Fibroblast of skin of left quadriceps (primary cell): ENCODE data around the gene ANKRD53.

Experiments used
- DNase-seq, 2 experiments: peaks; one replicate each; pipeline ENCODE4 v3.0.0-alpha.2; 2013; ENCODE audit warnings: low read depth in 2 of 2

The ANKRD53 gene

DNA sequence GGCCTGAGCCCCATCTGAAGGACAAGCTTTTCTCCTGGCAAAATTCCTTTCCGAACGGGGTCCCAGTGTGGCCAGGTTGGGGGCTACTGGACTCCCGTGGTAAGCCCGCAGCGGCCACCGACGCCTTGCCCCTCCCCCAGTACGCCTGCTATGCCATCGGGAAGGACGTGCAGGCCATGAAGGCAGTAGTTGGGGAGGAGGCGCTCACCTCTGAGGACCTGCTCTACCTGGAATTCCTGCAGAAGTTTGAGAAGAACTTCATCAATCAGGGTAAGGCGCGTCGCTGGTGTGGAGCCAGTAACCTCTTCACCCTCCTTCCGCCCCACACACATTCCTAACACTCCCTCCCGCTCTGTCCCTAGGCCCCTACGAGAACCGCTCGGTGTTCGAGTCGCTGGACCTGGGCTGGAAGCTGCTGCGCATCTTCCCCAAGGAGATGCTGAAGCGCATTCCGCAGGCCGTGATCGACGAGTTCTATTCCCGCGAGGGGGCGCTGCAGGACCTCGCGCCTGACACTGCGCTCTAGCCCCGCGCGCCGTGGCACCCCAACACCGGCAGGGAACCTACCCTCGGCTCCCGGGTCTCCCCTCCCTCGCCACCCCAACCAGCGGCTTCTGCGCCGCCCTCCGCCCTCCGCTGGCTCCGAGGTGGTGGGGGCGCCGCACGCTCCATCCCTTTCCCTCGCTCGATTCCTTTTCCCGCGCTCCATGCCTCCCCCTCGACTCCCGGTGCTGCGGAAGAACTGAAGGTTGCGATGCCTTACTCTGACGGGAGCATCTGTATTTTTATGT, 13.6 kb upstream of the ANKRD53 start:
- no peak for DNase-seq

DNA sequence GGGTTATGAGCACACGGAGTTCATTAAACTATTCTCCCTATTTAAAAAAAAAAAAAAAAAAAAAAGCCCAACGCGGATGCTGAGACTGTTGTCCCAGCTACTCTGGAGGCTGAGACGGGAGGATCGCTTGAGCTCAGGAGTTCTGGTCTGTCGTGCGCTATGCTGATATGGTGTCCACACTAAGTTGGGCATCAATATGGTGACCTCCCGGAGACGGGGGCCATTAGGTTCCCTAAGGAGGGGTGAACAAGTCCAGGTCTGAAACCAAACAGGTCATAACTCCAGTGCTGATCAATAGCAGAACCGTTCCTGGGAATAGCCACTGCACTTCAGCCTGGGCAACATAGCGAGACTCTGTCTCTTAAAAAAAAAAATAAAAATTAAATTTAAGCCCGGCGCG, 12.9 kb upstream of the ANKRD53 start:
- no peak for DNase-seq

DNA sequence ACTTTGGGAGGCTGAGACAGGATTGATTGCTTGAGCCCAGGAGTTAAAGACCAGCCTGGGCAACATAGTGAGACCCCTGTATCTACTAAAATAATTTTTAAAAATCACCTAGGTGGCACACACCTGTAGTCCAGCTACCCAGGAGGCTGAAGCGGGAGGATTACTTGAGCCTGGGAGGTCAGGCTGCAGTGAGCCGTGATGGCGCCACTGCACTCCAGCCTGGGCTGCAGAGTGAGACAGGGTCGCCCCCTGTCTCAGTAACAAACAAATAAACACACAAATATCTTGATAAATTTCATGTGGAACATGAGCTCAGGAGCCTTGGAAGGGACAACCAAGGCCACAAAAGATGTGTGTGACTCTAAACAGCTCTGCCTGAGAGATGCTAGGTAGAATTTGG, 11.7 kb upstream of the ANKRD53 start:
- DNase-seq = no peak

DNA sequence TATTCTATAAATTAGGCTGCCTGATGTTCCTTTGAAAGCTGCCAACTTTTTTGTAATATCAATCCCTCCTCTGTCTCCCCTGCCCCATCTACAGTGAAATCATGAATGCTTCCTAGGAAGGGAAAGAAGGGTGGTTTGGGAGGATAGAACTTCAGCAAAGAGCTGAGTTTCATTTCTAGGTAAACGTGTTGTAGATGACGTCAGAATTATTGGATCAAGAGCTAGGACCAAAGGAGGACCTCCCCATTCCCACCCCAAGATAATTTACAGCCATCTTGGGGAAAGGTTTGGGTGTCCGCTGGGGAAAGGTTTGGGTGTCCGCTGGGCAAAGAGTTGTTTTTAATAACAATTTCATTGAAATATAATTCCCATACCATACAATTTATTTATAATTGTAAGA, 11.2 kb upstream of the ANKRD53 start:
- no peak for DNase-seq

DNA sequence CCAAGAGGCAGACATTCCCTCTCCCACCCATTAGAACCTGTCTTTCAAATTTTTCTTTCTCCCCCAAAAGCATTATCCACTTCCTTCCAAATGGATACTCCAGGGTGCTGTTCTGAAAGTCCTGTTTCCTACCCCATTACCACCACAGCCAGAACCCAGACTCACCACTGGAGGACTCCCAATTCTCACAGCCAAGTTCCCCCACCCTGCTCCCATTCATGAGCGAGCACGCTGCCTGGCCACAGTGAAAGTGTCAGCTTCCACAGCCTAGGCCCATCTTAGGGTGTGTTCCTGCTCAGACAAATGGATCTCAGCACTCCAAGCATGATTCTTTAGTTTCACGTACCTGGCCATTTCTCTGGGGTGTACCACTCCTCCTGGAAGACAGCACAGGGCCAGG, 3.8 kb upstream of the ANKRD53 start:
- no peak for DNase-seq

DNA sequence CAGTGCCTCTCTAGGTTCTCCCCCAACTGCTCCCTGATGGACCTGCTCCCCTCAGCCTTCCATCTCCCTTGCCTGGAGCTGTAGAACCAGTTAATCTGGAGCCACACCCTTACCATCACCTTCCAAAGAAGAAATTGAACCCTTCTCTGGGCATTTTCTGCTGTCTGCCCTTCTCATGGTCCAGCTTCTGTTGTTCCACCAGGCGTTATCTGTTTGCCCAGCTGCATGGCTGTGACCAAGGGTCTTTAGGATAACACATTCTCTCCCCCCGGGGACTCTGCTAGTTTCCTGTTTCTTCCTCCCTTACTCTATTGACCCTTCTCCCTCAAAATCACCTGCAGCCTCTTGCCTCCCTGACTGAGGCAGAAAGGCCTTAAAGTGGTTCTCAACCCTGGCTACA, 3.2 kb upstream of the ANKRD53 start:
- DNase-seq = no peak

DNA sequence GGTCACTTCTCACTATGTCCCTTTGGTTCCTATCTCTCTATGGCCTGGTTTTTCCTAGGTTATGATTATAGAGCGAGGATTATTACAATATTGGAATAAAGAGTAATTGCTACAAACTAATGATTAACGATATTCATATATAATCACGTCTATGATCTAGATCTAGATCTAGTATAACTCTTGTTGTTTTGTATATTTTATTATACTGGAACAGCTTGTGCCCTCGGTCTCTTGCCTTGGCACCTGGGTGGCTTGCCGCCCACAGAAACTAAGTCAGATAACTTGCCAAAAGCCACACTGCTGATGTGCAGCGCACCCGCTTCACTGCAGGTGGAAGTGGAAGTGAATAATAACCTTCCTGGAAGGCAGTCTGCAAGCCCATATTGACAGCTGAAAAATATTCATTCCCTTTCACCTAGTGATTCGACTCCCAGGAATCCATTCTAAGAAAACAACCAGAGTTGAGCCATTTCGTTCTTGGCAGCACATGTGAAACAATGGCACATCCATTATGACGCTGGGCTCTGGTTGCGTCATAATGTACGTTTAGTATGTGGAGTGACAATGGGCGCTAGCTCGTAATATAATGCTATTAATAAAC, 725 bp upstream of the ANKRD53 start:
- DNase-seq = peak; percentile 52 to 53

DNA sequence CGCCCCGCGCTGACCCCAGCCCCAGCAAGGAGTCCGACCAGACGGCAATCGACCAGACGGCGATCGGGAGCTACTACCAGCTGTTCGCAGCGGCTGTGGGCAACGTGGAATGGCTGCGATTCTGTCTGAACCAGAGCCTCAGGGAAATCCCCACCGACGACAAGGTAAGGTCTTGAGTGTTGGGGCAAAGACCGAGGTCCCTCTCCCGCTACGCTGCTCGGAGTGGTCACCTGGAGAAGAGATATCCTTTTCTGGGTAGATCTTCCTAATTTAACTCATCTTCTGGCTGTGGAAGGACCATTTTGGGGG, 704 bp downstream of the ANKRD53 start:
- no peak for DNase-seq

DNA sequence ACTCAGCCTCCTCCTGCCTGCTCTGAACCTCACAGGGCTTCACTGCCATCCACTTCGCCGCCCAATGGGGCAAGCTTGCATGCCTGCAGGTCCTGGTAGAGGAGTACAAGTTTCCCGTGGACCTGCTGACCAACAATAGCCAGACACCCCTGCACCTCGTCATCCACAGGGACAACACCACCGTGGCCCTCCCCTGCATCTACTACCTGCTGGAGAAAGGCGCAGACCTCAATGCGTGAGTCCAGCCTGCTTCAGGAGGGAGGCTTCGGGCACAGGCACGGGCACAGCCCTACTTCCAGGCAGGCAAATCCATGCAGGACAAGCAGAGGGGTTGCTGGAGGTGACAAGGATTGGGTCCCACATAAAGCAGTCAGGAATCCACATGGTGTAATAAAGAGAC, 1.2 kb downstream of the ANKRD53 start:
- DNase-seq = no peak

DNA sequence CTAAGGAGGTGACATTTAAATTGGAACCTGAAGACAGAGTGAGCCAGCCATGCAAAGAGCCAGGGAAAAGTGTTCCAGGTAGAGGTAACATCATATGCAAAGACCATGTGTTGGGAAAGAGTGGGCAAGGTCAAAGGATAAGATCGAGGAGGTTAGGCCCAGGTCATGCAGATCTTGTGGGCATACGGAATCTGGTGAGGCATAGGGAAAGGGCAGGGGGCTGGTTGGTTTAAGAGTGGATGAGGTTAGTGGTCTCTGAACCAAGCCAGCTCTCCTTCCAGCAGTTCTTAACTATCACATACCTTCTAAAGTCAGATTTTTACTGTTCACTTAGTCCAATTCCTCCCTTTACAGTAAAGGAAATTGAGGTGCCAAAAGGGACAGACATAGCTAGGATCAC, 3.0 kb downstream of the ANKRD53 start:
- no peak for DNase-seq

DNA sequence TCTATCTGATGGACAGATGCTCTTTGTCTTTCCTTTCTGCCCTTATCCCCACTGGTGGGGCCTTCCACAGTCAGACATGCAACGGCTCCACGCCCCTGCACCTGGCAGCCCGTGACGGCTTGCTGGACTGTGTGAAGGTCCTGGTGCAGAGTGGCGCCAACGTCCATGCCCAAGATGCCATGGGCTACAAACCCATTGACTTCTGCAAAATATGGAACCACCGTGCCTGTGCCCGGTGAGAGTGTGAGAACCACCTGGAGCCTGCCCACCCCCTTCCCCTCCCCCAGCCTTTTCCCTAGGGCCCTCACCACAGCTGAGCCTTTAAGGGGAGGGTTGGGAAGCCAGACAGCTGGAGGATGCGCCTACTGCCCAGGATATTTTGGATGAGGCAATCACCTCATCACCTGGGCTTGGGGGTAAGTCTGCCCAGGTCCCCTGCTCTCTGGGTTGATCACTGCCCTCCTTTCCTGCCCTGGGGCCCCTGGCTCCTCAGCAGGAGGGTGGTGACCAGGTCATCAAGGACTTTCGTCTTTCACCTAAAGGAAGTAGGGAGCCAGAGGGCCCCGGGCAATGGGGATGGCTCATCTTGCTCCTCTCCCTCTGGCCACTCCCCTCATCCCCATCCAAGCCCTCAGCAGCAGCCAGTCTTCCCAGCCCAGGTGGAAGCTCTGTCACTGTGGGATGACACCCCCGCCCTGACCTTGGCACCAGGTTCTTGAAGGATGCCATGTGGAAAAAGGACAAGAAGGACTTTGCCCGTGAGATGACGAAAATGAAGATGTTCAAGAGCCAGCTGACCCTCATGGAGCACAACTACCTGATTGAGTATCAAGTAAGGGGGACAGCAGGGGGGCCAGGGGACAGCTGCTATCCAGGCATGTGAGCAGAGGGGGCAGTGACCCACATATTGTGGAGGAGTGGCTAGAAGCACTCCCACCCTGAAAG, 3.7 kb downstream of the ANKRD53 start:
- no peak for DNase-seq

DNA sequence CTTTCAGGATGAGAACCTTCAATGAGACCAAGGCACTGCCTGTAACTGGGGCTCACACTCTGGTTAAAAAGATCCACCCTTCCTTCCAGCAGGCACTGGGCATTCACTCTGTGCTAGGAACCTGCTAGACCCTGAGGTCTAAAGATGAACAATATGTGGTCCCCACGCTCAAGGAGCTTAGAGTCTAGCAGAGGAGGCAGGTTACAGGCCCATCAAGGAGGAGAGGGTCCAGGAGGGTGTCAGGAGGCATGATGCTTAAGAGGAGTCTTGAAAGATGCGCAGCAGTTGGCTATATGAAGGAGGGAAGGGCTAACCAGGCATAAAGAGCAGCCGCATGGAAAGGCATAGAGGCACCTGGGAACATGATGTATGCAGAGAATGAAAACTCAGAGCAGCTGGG, 4.5 kb downstream of the ANKRD53 start:
- DNase-seq = no peak

DNA sequence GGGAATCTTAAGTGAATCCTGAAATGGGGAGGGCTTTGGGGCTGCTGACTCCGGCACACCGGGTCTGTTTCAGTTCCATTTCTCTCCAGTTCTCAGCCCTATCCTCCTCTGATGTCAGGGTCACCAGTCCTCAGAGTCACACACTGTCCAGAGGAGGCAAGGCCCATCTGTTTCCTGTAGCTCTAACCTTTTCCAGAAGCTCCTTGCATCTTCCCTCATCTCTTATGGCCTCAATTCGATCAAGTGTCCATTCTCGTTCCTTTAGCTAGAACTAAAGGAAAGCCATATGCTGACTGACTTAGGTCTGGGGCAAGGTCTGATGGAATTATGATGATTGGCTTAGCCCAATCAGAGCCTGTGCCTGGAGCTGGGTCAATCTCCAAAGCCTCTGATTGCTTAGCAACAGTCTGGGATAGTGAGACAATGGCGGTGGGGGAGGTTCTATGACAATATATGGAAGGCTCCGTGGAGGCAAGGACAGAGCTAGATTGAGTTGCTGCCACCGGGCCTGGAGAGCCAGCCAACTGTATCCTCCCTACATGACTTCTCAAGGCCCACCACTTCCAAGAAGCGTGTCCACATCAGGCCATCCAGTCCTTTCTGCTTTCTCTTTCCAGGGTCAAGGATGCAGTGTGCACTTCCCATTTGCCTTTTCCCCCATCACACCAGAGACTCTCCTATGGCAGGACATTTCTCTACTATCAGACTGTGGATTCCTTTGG, 5.2 kb downstream of the ANKRD53 start:
- DNase-seq = no peak

DNA sequence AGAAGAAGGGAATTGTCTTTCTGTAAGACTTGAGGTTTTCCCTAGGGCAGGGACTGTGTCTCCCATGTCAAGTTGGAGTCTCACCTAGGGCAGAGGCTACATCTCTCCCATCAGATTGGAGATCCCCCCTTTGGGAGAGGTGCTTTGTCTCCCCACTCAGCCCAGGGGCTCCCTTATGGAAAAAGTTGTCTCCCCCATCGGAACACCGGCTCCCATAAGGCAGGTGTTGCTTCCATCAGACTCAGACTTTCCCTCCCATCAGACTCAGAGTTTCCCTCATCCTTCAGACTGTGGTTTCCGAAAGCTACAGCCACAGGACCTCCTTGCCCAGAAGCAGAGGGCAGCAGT, 5.8 kb downstream of the ANKRD53 start:
- no peak for DNase-seq

DNA sequence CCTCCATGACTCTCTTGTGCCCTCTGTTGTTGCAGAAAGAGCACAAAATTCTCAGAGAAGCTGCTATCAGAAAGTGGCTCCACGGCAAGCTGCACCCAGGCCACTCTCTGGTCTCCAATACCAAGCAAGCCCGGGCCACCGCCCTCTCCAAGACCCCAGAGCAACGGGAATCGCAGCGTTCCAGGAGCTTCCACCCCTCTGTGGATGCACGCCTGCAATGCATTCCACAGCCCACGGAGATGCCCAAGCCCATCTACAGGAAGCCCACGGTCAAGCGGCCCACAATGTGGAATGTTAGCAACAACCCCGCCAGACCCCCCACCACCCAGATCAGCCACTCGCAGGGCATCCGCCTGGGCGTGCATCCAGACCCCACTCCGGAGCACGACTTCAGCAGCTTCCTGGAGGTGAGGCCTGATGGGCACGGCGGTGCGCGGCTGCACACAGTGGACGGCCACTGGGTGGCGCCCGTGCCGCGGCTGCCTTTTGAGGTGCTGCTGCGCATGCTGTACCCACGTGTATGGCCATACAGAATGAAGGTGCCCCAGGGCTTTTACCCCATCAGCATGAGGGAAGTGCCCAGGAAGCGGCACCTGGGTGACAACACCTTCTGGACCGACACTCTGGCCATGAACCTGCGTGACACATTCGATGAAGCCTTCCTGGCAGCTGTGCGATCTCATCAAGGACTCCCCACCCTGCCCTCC, 6.3 kb downstream of the ANKRD53 start:
- DNase-seq = no peak

DNA sequence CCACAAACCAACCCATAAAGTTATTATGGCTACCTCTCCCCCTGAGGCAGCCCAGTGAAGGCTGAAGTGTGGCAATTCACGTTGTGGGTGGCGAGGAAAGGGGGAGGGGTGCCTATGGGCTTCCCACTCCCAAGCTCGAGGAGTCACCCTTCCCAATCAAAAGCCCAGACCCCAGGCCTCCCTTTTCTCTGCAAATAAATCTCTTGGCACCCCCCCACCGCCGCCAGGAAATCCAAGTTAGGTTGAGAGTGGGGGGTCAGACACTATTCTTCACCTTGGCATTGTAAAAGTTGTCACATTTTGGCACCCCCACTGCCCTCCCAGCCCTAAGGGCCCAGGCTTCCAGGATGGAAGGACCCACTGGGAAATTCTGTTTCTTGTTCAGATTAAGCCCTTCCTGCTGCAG, 6.9 kb downstream of the ANKRD53 start:
- no peak for DNase-seq

DNA sequence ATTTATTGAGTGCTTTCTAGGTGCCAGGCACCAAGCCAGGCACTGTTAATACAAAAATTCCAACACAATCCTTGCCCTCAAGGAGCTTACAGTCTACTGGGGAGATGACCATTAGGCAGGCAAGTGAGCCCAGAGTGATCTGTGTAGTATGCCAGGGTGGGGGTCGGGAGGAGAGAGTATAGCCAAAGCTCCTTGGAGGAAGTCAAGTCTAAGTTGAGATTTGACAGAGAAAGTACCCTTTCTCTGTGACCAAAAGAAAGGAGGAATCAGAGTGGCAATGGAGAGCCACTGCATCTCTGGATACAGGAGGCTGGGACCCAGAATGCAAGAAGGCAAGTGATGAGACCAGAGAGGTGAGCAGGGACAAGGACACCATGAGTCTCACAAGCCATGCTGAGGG, 7.5 kb downstream of the ANKRD53 start:
- DNase-seq = no peak

DNA sequence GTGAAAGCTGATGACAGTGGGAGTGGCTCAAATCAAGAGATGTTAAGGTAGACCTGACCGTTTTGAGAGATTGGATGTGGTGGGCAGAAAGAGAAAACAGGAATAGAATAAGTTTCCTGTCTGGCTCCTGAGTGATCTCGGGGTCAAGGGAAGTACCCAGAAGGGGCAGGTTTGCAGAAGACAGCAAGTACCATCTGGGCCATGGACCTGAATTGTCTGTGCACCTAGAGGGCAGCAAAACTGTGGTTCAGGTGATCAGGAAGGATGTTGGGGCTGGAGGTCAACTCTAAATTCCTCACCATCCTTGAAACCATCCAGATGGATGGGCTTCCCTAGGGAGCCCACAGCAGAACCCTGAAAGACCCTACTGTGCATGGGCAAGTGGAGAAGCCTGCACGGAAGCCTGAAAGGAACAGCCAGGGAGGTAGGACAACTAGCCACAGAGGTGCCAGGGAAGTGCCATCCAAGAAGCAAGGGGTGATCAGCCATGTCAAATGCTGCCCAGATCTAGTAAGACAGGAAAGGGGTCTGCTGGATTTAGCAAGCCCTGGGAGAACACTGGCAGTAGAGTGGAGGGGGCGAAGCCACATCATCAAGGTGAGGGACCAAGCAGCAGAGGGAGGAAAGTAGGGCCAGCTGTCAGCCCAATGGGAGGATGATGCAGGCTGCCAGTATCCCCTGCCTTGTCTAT, 8.2 kb downstream of the ANKRD53 start:
- no peak for DNase-seq

DNA sequence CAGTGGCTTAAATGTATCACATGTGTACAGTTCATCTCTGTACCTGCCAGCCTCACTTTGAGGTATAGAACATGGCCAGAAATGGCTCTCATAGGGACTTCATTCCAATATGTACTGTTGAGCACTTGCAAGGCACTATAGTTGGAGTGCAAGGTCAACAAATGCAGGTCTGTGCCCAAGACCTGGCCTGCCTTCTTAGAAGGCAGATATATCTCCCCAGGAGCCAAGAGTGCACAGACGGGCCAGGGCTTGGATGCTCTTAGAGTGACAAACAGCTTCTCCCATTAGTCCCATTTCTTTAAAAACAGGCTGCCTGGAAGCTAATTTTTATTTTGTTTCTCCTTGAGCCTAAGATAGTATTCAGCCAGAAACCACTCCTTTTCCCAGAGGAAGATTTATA, 9.0 kb downstream of the ANKRD53 start:
- DNase-seq = no peak

DNA sequence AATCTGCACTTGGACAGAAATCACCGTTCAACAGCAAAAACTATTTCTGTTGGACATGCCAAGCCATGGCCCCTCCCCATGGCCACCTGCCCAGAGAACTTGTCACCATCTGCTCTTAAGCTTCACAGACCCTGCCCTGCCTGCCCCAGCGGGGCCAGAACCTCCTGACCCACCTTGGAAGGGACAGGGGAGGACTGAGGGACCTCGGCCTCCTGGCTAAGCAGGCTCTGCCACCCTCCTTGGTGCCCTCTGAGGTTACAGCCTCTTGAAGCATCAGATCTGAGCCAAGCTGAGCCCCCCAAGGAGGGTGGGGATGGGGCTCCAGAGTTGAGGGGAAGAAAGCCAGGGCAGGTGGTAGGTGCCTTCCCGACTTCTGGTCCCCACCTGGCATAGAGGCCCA, 9.7 kb downstream of the ANKRD53 start:
- no peak for DNase-seq
